BE2C (cell line): ENCODE data around the gene NEURL1.
"Not testable (repeated sequence)": the region's sequence is repeated elsewhere in the genome, so short reads cannot be mapped to it uniquely, and the experiment has no call there.

Experiments used
- DNase-seq: peaks from one replicate; pipeline ENCODE4 v3.0.0-alpha.2; 2020
- H3K27me3 ChIP-seq: fragments of 250-450 bp; sonication (Bioruptor Pico); 2 replicates; pipeline ENCODE4 v1.5.1; 2020; ENCODE audit warnings: mild to moderate bottlenecking
- H3K36me3 ChIP-seq: fragments of 250-450 bp; sonication (Bioruptor Pico); 2 replicates; pipeline ENCODE4 v1.5.1; 2020; ENCODE audit warnings: mild to moderate bottlenecking
- H3K4me1 ChIP-seq: fragments of 250-450 bp; sonication (Bioruptor Pico); 2 replicates; pipeline ENCODE4 v1.5.1; 2020
- H3K4me3 ChIP-seq: 2 replicates; pipeline ENCODE4 v1.5.1; 2011; ENCODE audit warnings: low read depth, low read length
- H3K9me3 ChIP-seq: fragments of 250-450 bp; sonication (Bioruptor Pico); 2 replicates; pipeline ENCODE4 v1.5.1; 2020
- CTCF ChIP-seq: IDR thresholded peaks from 2 replicates; pipeline ENCODE4 v1.5.1; 2012; ENCODE audit warnings: mild to moderate bottlenecking, low read depth, low read length

Gene NEURL1

GRCh38 chr10:103476046-103476768, 17.3 kb upstream of the NEURL1 start:
- DNase-seq, result no peak
- H3K36me3 ChIP-seq, result no peaks in the 10 kb centered on the region
- H3K9me3 ChIP-seq, result no peaks in the 10 kb centered on the region
- H3K4me1 ChIP-seq, result no peaks in the 10 kb centered on the region
- H3K27me3 ChIP-seq, result no peaks in the 10 kb centered on the region
- H3K4me3 ChIP-seq, result no peak overlapping the region
- TF ChIP-seq CTCF, result peak; percentile 32

- Histone ChIP-seq H3K4me3 (no peak overlapping the region), H3K27me3 (no peaks in the 10 kb centered on the region), H3K9me3 (no peaks in the 10 kb centered on the region), H3K36me3 (no peaks in the 10 kb centered on the region), H3K4me1 (no peaks in the 10 kb centered on the region)
- DNase-seq, result no peak
- no peak for TF ChIP-seq CTCF
Measured at GRCh38 chr10:103478671-103479070, 14.8 kb upstream of the NEURL1 start.

- H3K4me3 ChIP-seq, result no peak within 1 kb of the TSS
- H3K27me3 ChIP-seq, result no peaks in the 10 kb centered on the region
- H3K9me3 ChIP-seq, result no peaks in the 10 kb centered on the region
- DNase-seq, result no peak
- H3K4me1 ChIP-seq, result no peaks in the 10 kb centered on the region
- no peak for TF ChIP-seq CTCF
- no peaks in the 10 kb centered on the region for H3K36me3 ChIP-seq
Measured at GRCh38 chr10:103479135-103479534, 14.4 kb upstream of the NEURL1 start, which contains the start of gene CALHM3. TSS of gene CALHM3 (minus strand) at chr10:103479240. CDS start at chr10:103479032, 208 bp downstream.

- no peak for TF ChIP-seq CTCF
- H3K36me3 ChIP-seq, result no peaks in the 10 kb centered on the region
- no peaks in the 10 kb centered on the region for H3K27me3 ChIP-seq
- H3K4me1 ChIP-seq, result no peaks in the 10 kb centered on the region
- no peak for DNase-seq
- H3K9me3 ChIP-seq, result no peaks in the 10 kb centered on the region
- H3K4me3 ChIP-seq, result no peak overlapping the region
Measured at GRCh38 chr10:103480521-103480920, 13.0 kb upstream of the NEURL1 start.

- no peak overlapping the region for H3K4me3 ChIP-seq
- peak; percentile 64 for DNase-seq
- no peaks in the 10 kb centered on the region for H3K9me3 ChIP-seq
- peak; percentile 79 for TF ChIP-seq CTCF
- no peaks in the 10 kb centered on the region for H3K27me3 ChIP-seq
- no peaks in the 10 kb centered on the region for H3K4me1 ChIP-seq
- no peaks in the 10 kb centered on the region for H3K36me3 ChIP-seq
Measured at GRCh38 chr10:103481974-103482531, 11.5 kb upstream of the NEURL1 start.

- H3K9me3 ChIP-seq, H3K4me1 ChIP-seq, H3K4me3 ChIP-seq, DNase-seq, H3K36me3 ChIP-seq, H3K27me3 ChIP-seq: not testable (repeated sequence)
Measured at GRCh38 chr10:103486635-103487409, 6.7 kb upstream of the NEURL1 start.
